Measurements from ENCODE around the gene GDF7. TPM values are rescaled to one million over a fixed set of nuclear protein-coding genes. Genes with fewer than 3 reads are reported as not detected.

GDF7 gene
- total RNA-seq, 6 experiments from 2014 or later: 0.95 to 5.0 (median 2.9) TPM

GRCh38 chr2:20633794-20634506 is 33.0 kb upstream of the GDF7 start:
- intact Hi-C loops (cut with DNase I): no loop called here
- Histone ChIP-seq H3K4me1 (peaks cover 0 to 39% (median 12%) of the 10 kb centered on the region in 4 donors), H3K27ac (peak overlapping the region; percentile 12 to 69 (median 23)), H3K9me3 (no peaks in the 10 kb centered on the region), H3K27me3 (no peaks in the 10 kb centered on the region), H3K4me3 (no peak overlapping the region), H3K36me3 (no peaks in the 10 kb centered on the region)
- ATAC-seq: peak; percentile 38 to 63 (median 46)
- WGBS (ENCODE audit: insufficient coverage, low coverage, low lambda C conversion rate, missing lambda C conversion rate): 33% methylated on average over 4 of the region's 18 CpGs
- TF ChIP-seq CTCF (IDR thresholded peaks at IDR 0.05): no peak
- TF ChIP-seq POLR2A (IDR thresholded peaks at IDR 0.05): peak; percentile 30
- peak in 2 of 3 donors; percentile 65 to 69 for DNase-seq

- intact Hi-C loops (cut with DNase I): no loop called here
- no peaks in the 10 kb centered on the region for H3K27me3 ChIP-seq
- no peaks in the 10 kb centered on the region for H3K36me3 ChIP-seq
- TF ChIP-seq POLR2A (IDR thresholded peaks at IDR 0.05) (no peak), CTCF (IDR thresholded peaks at IDR 0.05) (no peak)
- DNase-seq: peak in 1 of 3 donors; percentile 44
- no peak overlapping the region for H3K4me3 ChIP-seq
- peak overlapping the region; percentile 12 to 69 (median 23) for H3K27ac ChIP-seq
- no peak for ATAC-seq
- WGBS (ENCODE audit: insufficient coverage, low coverage, low lambda C conversion rate, missing lambda C conversion rate): 82% methylated on average over 6 of the region's 9 CpGs
- no peaks in the 10 kb centered on the region for H3K9me3 ChIP-seq
- H3K4me1 ChIP-seq: peaks cover 0 to 39% (median 12%) of the 10 kb centered on the region in 4 donors
These were observed 32.3 kb upstream of the GDF7 start for GRCh38 chr2:20634507-20635112.

GRCh38 chr2:20635113-20635510 is 31.8 kb upstream of the GDF7 start:
- TF ChIP-seq POLR2A (IDR thresholded peaks at IDR 0.05): no peak
- no peak for TF ChIP-seq CTCF (IDR thresholded peaks at IDR 0.05)
- intact Hi-C loops (cut with DNase I): no loop called here
- Histone ChIP-seq H3K4me1 (peaks cover 0 to 39% (median 12%) of the 10 kb centered on the region in 4 donors), H3K4me3 (no peak overlapping the region), H3K9me3 (no peaks in the 10 kb centered on the region), H3K27ac (peak overlapping the region; percentile 8 to 69 (median 12)), H3K27me3 (no peaks in the 10 kb centered on the region), H3K36me3 (no peaks in the 10 kb centered on the region)
- ATAC-seq: no peak
- 56% methylated on average over 5 of the region's 5 CpGs for WGBS (ENCODE audit: insufficient coverage, low coverage, low lambda C conversion rate, missing lambda C conversion rate)
- peak in 2 of 3 donors; percentile 10 to 21 for DNase-seq

- ATAC-seq (peak; percentile 87 to 92 (median 88)), DNase-seq (peak; percentile 86 to 88 (median 87))
- Histone ChIP-seq H3K27ac (peak overlapping the region; percentile 20 to 69 (median 66)), H3K27me3 (no peaks in the 10 kb centered on the region), H3K36me3 (no peaks in the 10 kb centered on the region), H3K4me1 (peaks cover 0 to 39% (median 12%) of the 10 kb centered on the region in 4 donors), H3K9me3 (no peaks in the 10 kb centered on the region), H3K4me3 (no peak overlapping the region)
- 46% methylated on average over 13 of the region's 32 CpGs for WGBS (ENCODE audit: insufficient coverage, low coverage, low lambda C conversion rate, missing lambda C conversion rate)
- intact Hi-C loops (cut with DNase I): no loop called here
- TF ChIP-seq CTCF (IDR thresholded peaks at IDR 0.05) (peak; percentile 88 to 96 (median 94)), POLR2A (IDR thresholded peaks at IDR 0.05) (no peak)
These were observed 31.0 kb upstream of the GDF7 start for GRCh38 chr2:20635675-20636584.

Measured in right lobe of liver (tissue), 6 donors.